A673 (cell line): ENCODE measurements around the gene ARHGAP15. TPM values are rescaled to one million over a fixed set of nuclear protein-coding genes. Genes with fewer than 3 reads are reported as not detected.

ENCODE experiments used
- BruUV-seq: library from RNA; stranded (reverse); fragments of 400-500 nt; replicated peaks from 2 replicates; lab custom pipeline; 2021; lab: Mats Ljungman, UMichigan
- CTCF ChIA-PET: fragments of 300-600 bp; sonication (Branson Sonifier 250); formaldehyde crosslinking; loops from one replicate; lab custom pipeline; 2022; ENCODE audit warnings: antibody characterized with exemption; lab: Charles Lee
- POLR2A ChIA-PET: fragments of 300-600 bp; sonication (Branson Sonifier 250); formaldehyde crosslinking; loops from one replicate; lab custom pipeline; 2022; ENCODE audit warnings: antibody characterized with exemption; ENCODE audit not compliant: low non-redundant PET; lab: Charles Lee
- DNase-seq: peaks from one replicate; pipeline ENCODE4 v3.0.0-alpha.2; 2015; ENCODE audit warnings: low spot score
- H3K27ac ChIP-seq: fragments of 200-600 bp; sonication (generic); 2 replicates; pipeline ENCODE4 v1.5.1; 2016; ENCODE audit warnings: mixed run types, low read depth, mild to moderate bottlenecking, mixed read lengths, antibody characterized with exemption, low read length; ENCODE audit not compliant: poor library complexity, severe bottlenecking
- H3K27me3 ChIP-seq: fragments of 200-600 bp; sonication (generic); replicated peaks from 2 replicates; pipeline ENCODE4 v1.6.1; 2017; ENCODE audit warnings: mixed run types, low read depth, mild to moderate bottlenecking, mixed read lengths, antibody characterized with exemption, low read length; ENCODE audit not compliant: insufficient read depth, poor library complexity
- H3K36me3 ChIP-seq: fragments of 200-600 bp; sonication (generic); 2 replicates; pipeline ENCODE4 v1.6.1; 2016; ENCODE audit warnings: mixed run types, mild to moderate bottlenecking, mixed read lengths, antibody characterized with exemption, low read length; ENCODE audit not compliant: insufficient read depth, poor library complexity, severe bottlenecking
- H3K4me1 ChIP-seq: fragments of 200-600 bp; sonication (generic); 2 replicates; pipeline ENCODE4 v1.6.1; 2017; ENCODE audit warnings: mixed run types, mild to moderate bottlenecking, mixed read lengths, antibody characterized with exemption, low read length; ENCODE audit not compliant: insufficient read depth, poor library complexity, severe bottlenecking
- H3K4me3 ChIP-seq: fragments of 200-600 bp; sonication (generic); 2 replicates; pipeline ENCODE4 v1.5.1; 2016; ENCODE audit warnings: low read depth, mixed run types, mild to moderate bottlenecking, mixed read lengths, low read length; ENCODE audit not compliant: poor library complexity, severe bottlenecking
- H3K9me3 ChIP-seq: fragments of 200-600 bp; sonication (generic); 2 replicates; pipeline ENCODE4 v1.6.1; 2016; ENCODE audit warnings: mixed run types, low read depth, mild to moderate bottlenecking, mixed read lengths, antibody characterized with exemption, low read length; ENCODE audit not compliant: poor library complexity, severe bottlenecking
- EZH2 ChIP-seq: fragments of 200-600 bp; sonication (generic); IDR thresholded peaks from 2 replicates; pipeline ENCODE4 v1.6.1; 2017; ENCODE audit warnings: borderline replicate concordance, low read depth, mild to moderate bottlenecking, mixed read lengths, antibody characterized with exemption, low read length; ENCODE audit not compliant: poor library complexity, severe bottlenecking
- intact Hi-C: fragments of 100-400 bp; cut with micrococcal nuclease; formaldehyde crosslinking; loops from one replicate; pipeline ENCODE4 v1.10.0; 2022; ENCODE audit not compliant: unreplicated experiment
- total RNA-seq: library from RNA; stranded (reverse); gene quantifications from 2 replicates; pipeline ENCODE4 v1.2.3, GENCODE V29; 2021
- TF ChIP-seq, protein P1 (sequence below): fragments of 300-800, 200-600 bp; sonication (generic); conservative IDR thresholded peaks from 2 replicates; pipeline ENCODE4 v1.5.1; 2017; ENCODE audit warnings: low read depth, mild to moderate bottlenecking, antibody characterized with exemption, low read length, moderate library complexity, mixed read lengths

Gene ARHGAP15
- total RNA-seq, 1 experiment from 2014 or later, result not detected

DNA sequence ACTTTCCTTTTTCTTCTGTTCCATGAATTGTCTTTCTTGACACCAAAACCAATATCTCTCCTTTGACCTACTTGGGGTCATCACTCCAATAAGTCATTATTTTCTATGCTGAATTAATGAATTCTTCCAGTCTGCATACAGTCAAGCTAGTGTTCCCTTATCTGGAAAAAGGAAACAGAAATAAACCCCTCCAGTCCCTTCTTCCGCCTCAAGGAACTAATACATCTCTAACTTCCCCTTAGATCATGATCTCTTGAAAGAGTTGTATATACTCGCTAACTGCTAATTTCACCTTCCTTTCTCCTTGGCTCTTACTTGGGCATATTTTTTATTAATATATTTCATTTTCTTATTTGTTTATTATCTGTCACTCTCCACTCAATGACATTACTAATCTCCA is 7.3 kb upstream of the ARHGAP15 start:
- TF ChIP-seq EZH2, result no peak
- TF ChIP-seq, protein P1, sequence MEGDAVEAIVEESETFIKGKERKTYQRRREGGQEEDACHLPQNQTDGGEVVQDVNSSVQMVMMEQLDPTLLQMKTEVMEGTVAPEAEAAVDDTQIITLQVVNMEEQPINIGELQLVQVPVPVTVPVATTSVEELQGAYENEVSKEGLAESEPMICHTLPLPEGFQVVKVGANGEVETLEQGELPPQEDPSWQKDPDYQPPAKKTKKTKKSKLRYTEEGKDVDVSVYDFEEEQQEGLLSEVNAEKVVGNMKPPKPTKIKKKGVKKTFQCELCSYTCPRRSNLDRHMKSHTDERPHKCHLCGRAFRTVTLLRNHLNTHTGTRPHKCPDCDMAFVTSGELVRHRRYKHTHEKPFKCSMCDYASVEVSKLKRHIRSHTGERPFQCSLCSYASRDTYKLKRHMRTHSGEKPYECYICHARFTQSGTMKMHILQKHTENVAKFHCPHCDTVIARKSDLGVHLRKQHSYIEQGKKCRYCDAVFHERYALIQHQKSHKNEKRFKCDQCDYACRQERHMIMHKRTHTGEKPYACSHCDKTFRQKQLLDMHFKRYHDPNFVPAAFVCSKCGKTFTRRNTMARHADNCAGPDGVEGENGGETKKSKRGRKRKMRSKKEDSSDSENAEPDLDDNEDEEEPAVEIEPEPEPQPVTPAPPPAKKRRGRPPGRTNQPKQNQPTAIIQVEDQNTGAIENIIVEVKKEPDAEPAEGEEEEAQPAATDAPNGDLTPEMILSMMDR, result no peak
- BruUV-seq, result no TSS peak
- intact Hi-C loops, result no loop called here
- Histone ChIP-seq H3K27me3 (no peaks in the 10 kb centered on the region), H3K36me3 (no peaks in the 10 kb centered on the region), H3K9me3 (no peaks in the 10 kb centered on the region), H3K4me3 (no peak overlapping the region), H3K27ac (no peak overlapping the region), H3K4me1 (no peaks in the 10 kb centered on the region)
- POLR2A ChIA-PET, result interaction anchor here (0.6 kb wide), 1 partner anchor 1573 kb away, joined by 3 read pairs; no protein-coding TSS in a partner anchor
- no peak for DNase-seq
- CTCF ChIA-PET, result no interaction called here

DNA sequence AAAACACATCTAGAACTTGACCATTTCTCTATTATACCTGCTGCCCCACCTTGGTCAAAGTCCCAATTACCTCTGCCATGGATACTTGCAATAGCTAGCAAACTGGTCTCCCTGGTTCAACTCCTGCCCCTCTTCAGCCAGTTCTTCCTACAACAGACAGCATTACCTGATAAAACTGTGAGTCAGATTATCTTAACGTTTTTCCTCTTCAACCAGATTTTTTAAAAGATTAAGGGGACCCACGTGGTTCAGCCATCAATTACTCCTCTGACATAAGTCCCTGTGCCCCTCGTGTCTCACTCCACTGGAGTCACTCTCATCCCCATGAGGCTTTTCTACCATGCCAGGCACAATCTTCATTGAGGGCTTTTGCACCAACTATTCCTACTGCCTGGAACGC is 5.3 kb upstream of the ARHGAP15 start:
- ChIA-PET CTCF (no interaction called here), POLR2A (no interaction called here)
- H3K27ac ChIP-seq, result no peak overlapping the region
- H3K36me3 ChIP-seq, result no peaks in the 10 kb centered on the region
- no peak for DNase-seq
- H3K4me3 ChIP-seq, result no peak overlapping the region
- no peaks in the 10 kb centered on the region for H3K4me1 ChIP-seq
- intact Hi-C loops, result no loop called here
- no peak for TF ChIP-seq EZH2
- TF ChIP-seq, protein P1, result no peak
- H3K9me3 ChIP-seq, result no peaks in the 10 kb centered on the region
- BruUV-seq, result no TSS peak
- H3K27me3 ChIP-seq, result no peaks in the 10 kb centered on the region

DNA sequence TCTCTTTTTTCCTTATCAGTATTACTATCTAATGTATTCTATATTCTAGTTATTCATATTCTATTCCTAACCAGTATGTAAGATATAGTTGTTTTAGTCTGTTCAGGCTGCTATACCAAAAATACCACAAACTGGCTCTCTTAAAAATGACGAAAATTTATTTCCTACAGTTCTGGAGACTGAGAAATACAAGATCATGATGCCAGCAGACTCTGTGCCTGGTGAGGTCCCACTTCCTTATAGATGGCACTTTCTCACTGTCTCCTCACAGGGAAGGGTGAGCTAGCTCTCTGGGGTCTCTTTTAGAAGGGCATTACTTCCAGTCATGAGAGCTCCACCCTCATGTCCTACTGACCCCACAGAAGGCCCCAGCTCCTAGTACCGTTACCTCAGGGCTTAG is 4.8 kb upstream of the ARHGAP15 start:
- ChIA-PET CTCF (no interaction called here), POLR2A (no interaction called here)
- intact Hi-C loops, result no loop called here
- no peaks in the 10 kb centered on the region for H3K9me3 ChIP-seq
- H3K27me3 ChIP-seq, result no peaks in the 10 kb centered on the region
- no peaks in the 10 kb centered on the region for H3K4me1 ChIP-seq
- H3K36me3 ChIP-seq, result no peaks in the 10 kb centered on the region
- H3K27ac ChIP-seq, result no peak overlapping the region
- H3K4me3 ChIP-seq, result no peak overlapping the region
- TF ChIP-seq EZH2, result no peak
- TF ChIP-seq, protein P1, result no peak
- no peak for DNase-seq
- no TSS peak for BruUV-seq
